K562 (cell line): ENCODE measurements around the gene CLIC5. TPM values are rescaled to one million over a fixed set of nuclear protein-coding genes. Genes with fewer than 3 reads are reported as not detected.

ENCODE experiments used
- ATAC-seq: fragments of 200-7000 bp; cut with Tn5 transposase; 3 replicates; pipeline ENCODE4 v1.9.1; 2020; ENCODE audit warnings: moderate library complexity
- BruUV-seq: library from RNA; stranded (reverse); fragments of 400-500 nt; replicated peaks from 2 replicates; lab custom pipeline; 2021; lab: Mats Ljungman, UMichigan
- CTCF ChIA-PET: fragments of 300-600 bp; formaldehyde crosslinking; extraction: SDS; loops from one replicate; lab custom pipeline; 2021; ENCODE audit warnings: low intra/inter-chr PET ratio; lab: Yijun Ruan, JAX
- POLR2A ChIA-PET: fragments of 300-600, 350-650 bp; sonication (Branson Sonifier 250); formaldehyde crosslinking; extraction: SDS; loops from one replicate; lab custom pipeline; 2021; ENCODE audit warnings: antibody characterized with exemption, inconsistent platforms; lab: Yijun Ruan, JAX
- DNase-seq, 4 experiments: peaks; one replicate each; pipeline versions ENCODE4 v3.0.0 to v3.0.0-alpha.2; 2011 to 2018; ENCODE audit warnings: low spot score in 3 of 4, mixed read lengths in 3 of 4; ENCODE audit errors: extremely low read depth in 1 of 4
- FAIRE-seq: peaks from 2 replicates; lab custom pipeline; 2011; peaks lifted over from hg19 to GRCh38; lab: Jason Lieb, UNC
- H2AFZ ChIP-seq: 2 replicates; pipeline ENCODE4 v1.6.0; 2011; ENCODE audit warnings: low read depth, low read length, control low read depth, inconsistent platforms
- H3K27ac ChIP-seq: fragments of 200-600 bp; 3 replicates; pipeline ENCODE4 v1.8.0; 2011; ENCODE audit warnings: low read depth, mild to moderate bottlenecking, control low read depth, inconsistent platforms, low read length, moderate library complexity, mixed read lengths; ENCODE audit errors: extremely low read depth
- H3K27me3 ChIP-seq, 2 experiments: fragments of 300-600 bp in 1 of 2; 2 replicates in 1 of 2; 3 replicates in 1 of 2; pipeline versions ENCODE4 v1.6.0 to v1.8.0; 2011; ENCODE audit warnings: inconsistent platforms in 2 of 2, low read length in 2 of 2, mild to moderate bottlenecking in 1 of 2, mixed read lengths in 1 of 2, moderate library complexity in 1 of 2; ENCODE audit not compliant: control insufficient read depth in 2 of 2, insufficient read depth in 2 of 2
- H3K36me3 ChIP-seq: fragments of 300-600 bp; 3 replicates; pipeline ENCODE4 v1.8.0; 2011; ENCODE audit warnings: mild to moderate bottlenecking, low read length, inconsistent platforms; ENCODE audit not compliant: control insufficient read depth, insufficient read depth
- H3K4me1 ChIP-seq, 2 experiments: fragments of 200-600 bp in 1 of 2; replicated peaks in 1 of 2; 2 replicates in 1 of 2; 3 replicates in 1 of 2; pipeline versions ENCODE4 v1.5.1 to v1.8.0; 2011; ENCODE audit warnings: inconsistent platforms in 2 of 2, low read length in 2 of 2, mild to moderate bottlenecking in 1 of 2, mixed read lengths in 1 of 2, moderate library complexity in 1 of 2; ENCODE audit not compliant: control insufficient read depth in 2 of 2, insufficient read depth in 2 of 2
- H3K4me2 ChIP-seq: 2 replicates; pipeline ENCODE4 v1.6.1; 2011; ENCODE audit warnings: low read length, control low read depth, inconsistent platforms, mixed read lengths; ENCODE audit not compliant: insufficient read depth
- H3K4me3 ChIP-seq: fragments of 200-600 bp; sonication (generic), shearing (Covaris generic); 2 replicates; pipeline ENCODE4 v1.5.1; 2016; ENCODE audit warnings: control low read depth, inconsistent platforms
- H3K79me2 ChIP-seq: fragments of 200-600 bp; 3 replicates; pipeline ENCODE4 v1.8.0; 2011; ENCODE audit warnings: low read length, inconsistent platforms; ENCODE audit not compliant: control insufficient read depth, insufficient read depth
- H3K9ac ChIP-seq, 2 experiments: 2 replicates each; pipeline versions ENCODE4 v1.6.0 to v1.6.1; 2011; ENCODE audit warnings: low read depth in 2 of 2, low read length in 2 of 2, control low read depth in 1 of 2, inconsistent platforms in 1 of 2, mild to moderate bottlenecking in 1 of 2, mixed read lengths in 1 of 2; ENCODE audit not compliant: insufficient read depth in 1 of 2
- H3K9me1 ChIP-seq: one replicate; pipeline ENCODE4 v1.6.0; 2011; ENCODE audit warnings: inconsistent platforms, mild to moderate bottlenecking, low read length, moderate library complexity; ENCODE audit not compliant: control insufficient read depth, insufficient read depth
- H3K9me3 ChIP-seq: replicated peaks from 2 replicates; pipeline ENCODE4 v1.5.1; 2011; ENCODE audit warnings: low read depth, low read length, inconsistent platforms; ENCODE audit not compliant: control insufficient read depth, insufficient read depth
- H4K20me1 ChIP-seq: replicated peaks from 2 replicates; pipeline ENCODE4 v1.6.1; 2011; ENCODE audit warnings: low read length, inconsistent platforms, mixed read lengths; ENCODE audit not compliant: control insufficient read depth, insufficient read depth
- ATF1 ChIP-seq, 2 experiments: fragments of 450-650 bp in 1 of 2; IDR thresholded peaks; 2 replicates each; pipeline ENCODE4 v1.6.1; 2016; ENCODE audit warnings: missing compliant biosample characterization in 1 of 2, missing genetic modification characterization in 1 of 2
- ATF4 ChIP-seq: fragments of 450-650 bp; formaldehyde crosslinking; IDR thresholded peaks from 2 replicates; pipeline ENCODE4 v1.4.0; 2022; ENCODE audit warnings: mild to moderate bottlenecking, moderate library complexity
- CREM ChIP-seq: IDR thresholded peaks from 2 replicates; pipeline ENCODE4 v1.6.1; 2014; ENCODE audit warnings: antibody characterized with exemption, low read depth
- CTCF ChIP-seq, 3 experiments: IDR thresholded peaks in 2 of 3; conservative IDR thresholded peaks in 1 of 3; 2 replicates each; pipeline ENCODE4 v1.5.1; 2011 to 2012; ENCODE audit warnings: low read length in 3 of 3, mild to moderate bottlenecking in 3 of 3, control low read depth in 2 of 3, improper control_type of control experiment in 1 of 3, inconsistent platforms in 1 of 3, low read depth in 1 of 3, mixed read lengths in 1 of 3, moderate library complexity in 1 of 3; ENCODE audit not compliant: insufficient read depth in 2 of 3
- ELF4 ChIP-seq: fragments of 450-650 bp; formaldehyde crosslinking; IDR thresholded peaks from 2 replicates; pipeline ENCODE4 v1.4.0; 2022; ENCODE audit warnings: missing genetic modification characterization
- ETV1 ChIP-seq: fragments of 450-650 bp; conservative IDR thresholded peaks from 2 replicates; pipeline ENCODE4 v1.6.1; 2016; ENCODE audit warnings: missing genetic modification characterization, control low read depth, low read depth, missing compliant biosample characterization
- EWSR1 ChIP-seq: fragments of 450-650 bp; IDR thresholded peaks from 2 replicates; pipeline ENCODE4 v1.6.1; 2018; ENCODE audit warnings: borderline replicate concordance, mild to moderate bottlenecking, low read depth, moderate library complexity; ENCODE audit not compliant: partially characterized antibody
- NFATC3 ChIP-seq: fragments of 450-650 bp; IDR thresholded peaks from 2 replicates; pipeline ENCODE4 v1.6.1; 2017; ENCODE audit warnings: mild to moderate bottlenecking
- RAD21 ChIP-seq, 2 experiments: fragments of 250-450 bp in 1 of 2; fragments of 450-650 bp in 1 of 2; sonication (Bioruptor Pico) in 1 of 2; formaldehyde crosslinking in 1 of 2; IDR thresholded peaks in 1 of 2; conservative IDR thresholded peaks in 1 of 2; 2 replicates each; pipeline versions ENCODE4 v1.4.0 to v1.8.0; 2020 to 2022; ENCODE audit warnings: mild to moderate bottlenecking in 2 of 2, moderate library complexity in 1 of 2
- ZNF699 ChIP-seq: fragments of 250-450 bp; sonication (Bioruptor Pico); IDR thresholded peaks from 2 replicates; pipeline ENCODE4 v1.8.0; 2021; ENCODE audit warnings: mild to moderate bottlenecking, moderate library complexity; ENCODE audit not compliant: insufficient replicate concordance
- WGBS: fragments of 100-300 bp; shearing (Covaris generic); methylation state at CpG from one replicate; pipeline ENCODE4 v1.1.6; 2016; ENCODE audit warnings: low coverage, mixed read lengths; ENCODE audit not compliant: insufficient coverage; ENCODE audit errors: missing lambda C conversion rate; 5-methylcytosine and 5-hydroxymethylcytosine counted together
- in situ Hi-C: fragments of 300-500 bp; cut with MboI; formaldehyde crosslinking; loops from 4 replicates; pipeline ENCODE4 v1.15.0; 2018; ENCODE audit warnings: inconsistent platforms, mixed read lengths
- intact Hi-C: fragments of 100-400 bp; cut with micrococcal nuclease; formaldehyde crosslinking; loops from 2 replicates; pipeline ENCODE4 v1.14.2; 2022
- polyA plus RNA-seq, 8 experiments: library from polyadenylated mRNA; depleted of rRNA in 4 of 8; stranded (reverse) in 5 of 8; unstranded in 3 of 8; fragments of >200 nt; fragmentation: Nextera tagmentation in 2 of 8; fragmentation: Illumina TruSeq in 1 of 8; extraction: Ambion mirVana in 2 of 8; extraction: Trizol in 1 of 8; gene quantifications; 2 replicates each; pipeline versions ENCODE4 v1.2.1 to v1.2.3, GENCODE V29; 2011 to 2014; ENCODE audit warnings: inconsistent platforms in 1 of 8, missing spikeins in 1 of 8
- total RNA-seq, 7 experiments: library from RNA; depleted of rRNA in 6 of 7; stranded (reverse); fragments of >200 nt in 6 of 7; fragmentation: Illumina TruSeq in 2 of 7; extraction: Trizol in 2 of 7; gene quantifications; 2 replicates each; pipeline versions ENCODE4 v1.2.1 to v1.2.3, GENCODE V29; 2011 to 2021; ENCODE audit warnings: low replicate concordance in 1 of 7

CLIC5 gene
- total and polyA plus RNA-seq, 9 of the 15 experiments (the other 6 are each of a cell fraction or from before 2014, with no cell fraction given): 0.31 TPM; not detected in 8

GRCh38 chr6:46042355-46042999 is 26.8 kb upstream of the CLIC5 start:
- POLR2A ChIA-PET: no interaction called here
- no peak overlapping the region for H3K9ac ChIP-seq
- H3K79me2 ChIP-seq: no peaks in the 10 kb centered on the region
- no peaks in the 10 kb centered on the region for H3K36me3 ChIP-seq
- CTCF ChIA-PET: interaction anchor here (1.3 to 1.9 kb wide), 2 partner anchors 10 to 368 kb away, joined by 3 to 4 read pairs; no protein-coding TSS in a partner anchor
- in situ Hi-C loops (no loop called here), intact Hi-C loops (no loop called here)
- ATAC-seq (peak; percentile 95), FAIRE-seq (peak; percentile 83), DNase-seq (peak; percentile 34 to 43 (median 39))
- no peak overlapping the region for H3K4me2 ChIP-seq
- H3K27me3 ChIP-seq: no peaks in the 10 kb centered on the region
- no TSS peak for BruUV-seq
- no peak overlapping the region for H3K27ac ChIP-seq
- no peaks in the 10 kb centered on the region for H3K9me1 ChIP-seq
- H4K20me1 ChIP-seq: no peaks in the 10 kb centered on the region
- no peaks in the 10 kb centered on the region for H3K9me3 ChIP-seq
- no peaks in the 10 kb centered on the region for H3K4me1 ChIP-seq
- H3K4me3 ChIP-seq: no peak overlapping the region
- no peak overlapping the region for H2AFZ ChIP-seq
- 3% methylated on average over 5 of the region's 5 CpGs for WGBS
- TF ChIP-seq CTCF (IDR thresholded peaks at IDR 0.05 in 2 of 3, conservative IDR thresholded peaks at IDR 0.05 in 1 of 3; ENCODE audit: insufficient read depth in 2 of 3, low read depth in 1 of 3, low read length in 3 of 3) (peak; percentile 39 to 68 (median 64); a peak in 5 of 6 replicates), EWSR1 (no peak), ELF4 (CRISPR knock-in tag) (no peak), NFATC3 (no peak), ATF4 (no peak), RAD21 (CRISPR knock-in tag; conservative IDR thresholded peaks at IDR 0.05 in 1 of 2, IDR thresholded peaks at IDR 0.05 in 1 of 2) (peak in 1 of 2 experiments; percentile 46; a peak in 3 of 4 replicates), CREM (peak; percentile 68), ETV1 (tag) (no peak), ATF1 (CRISPR knock-in tag; IDR thresholded peaks at IDR 0.05) (no peak), ATF1 (tag; IDR thresholded peaks at IDR 0.05) (peak; percentile 54; the same call in 1 of the 2 replicates), ZNF699 (CRISPR knock-in tag) (no peak)
